Cerebellar cortex (tissue), 1 donor: ENCODE data around the gene ATXN7.

ENCODE experiments used
- DNase-seq: peaks from one replicate; pipeline ENCODE4 v3.0.0-alpha.2; 2015; ENCODE audit warnings: low spot score

Gene ATXN7

DNA sequence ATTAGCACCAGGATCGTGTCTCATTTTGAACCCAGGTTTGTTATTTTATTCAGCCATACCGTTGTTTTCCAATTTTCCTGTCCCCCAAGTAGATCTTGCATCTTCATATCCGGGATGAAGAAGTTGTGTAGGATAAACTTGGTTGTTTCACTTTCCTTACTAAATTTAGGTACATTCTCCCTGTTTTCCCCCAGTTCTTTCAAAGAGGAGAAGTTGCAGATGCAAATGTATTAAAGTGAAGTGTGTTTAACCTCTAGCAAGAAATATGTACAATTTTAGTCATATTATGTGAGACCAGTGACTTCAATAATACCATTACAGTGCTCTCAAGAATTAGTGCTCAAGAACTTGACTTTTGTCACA lies 1.3 kb downstream of the ATXN7 start:
- DNase-seq = no peak

DNA sequence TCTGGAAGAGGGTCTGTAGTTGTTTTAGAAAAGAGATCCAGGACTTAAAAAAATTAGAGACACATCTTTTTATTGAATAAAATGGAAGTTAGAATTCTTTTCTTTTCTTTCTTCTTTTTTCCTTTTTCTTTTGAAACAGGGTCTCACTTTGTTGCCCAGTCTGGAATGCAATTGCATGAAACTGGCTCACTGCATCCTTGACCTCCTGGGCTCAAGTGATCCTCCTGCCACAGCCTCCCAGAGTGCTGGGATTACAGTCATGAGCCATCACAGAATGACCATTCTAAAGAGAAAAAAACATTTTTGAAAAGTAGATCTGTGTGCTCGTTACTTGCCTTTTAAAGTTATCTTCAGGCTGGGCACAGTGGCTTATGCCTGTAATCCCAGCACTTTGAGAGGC lies 3.6 kb downstream of the ATXN7 start:
- no peak for DNase-seq

DNA sequence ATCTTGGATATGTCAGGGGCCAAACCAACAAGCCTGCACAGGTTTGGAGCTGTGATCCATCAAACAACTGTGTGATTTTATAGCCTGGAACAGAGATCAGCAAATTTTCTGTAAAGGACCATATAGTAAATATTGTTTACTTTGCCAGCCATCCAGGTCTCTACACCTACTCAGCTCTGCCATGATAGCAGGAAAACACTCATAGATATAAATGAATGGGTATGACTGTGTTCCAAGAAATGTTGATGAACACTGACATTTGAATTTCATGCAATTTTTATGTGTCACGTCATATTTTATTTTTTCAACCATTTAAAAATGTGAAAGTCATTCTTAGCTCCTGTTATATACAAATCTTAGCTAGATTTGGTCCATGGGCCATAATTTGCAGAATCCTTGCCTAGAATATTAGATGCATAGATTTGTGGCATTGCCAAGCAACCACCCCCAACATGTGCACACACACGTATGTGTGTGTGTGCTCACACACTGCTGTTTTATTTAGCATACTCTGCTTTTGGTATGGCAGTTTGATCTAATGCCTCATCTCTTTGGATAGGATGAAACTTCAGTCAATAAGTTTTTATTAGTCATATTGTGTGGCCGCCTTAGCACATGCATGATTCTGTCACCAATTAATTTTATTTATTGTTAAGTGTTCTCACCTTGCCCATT lies 6.4 kb downstream of the ATXN7 start:
- no peak for DNase-seq

DNA sequence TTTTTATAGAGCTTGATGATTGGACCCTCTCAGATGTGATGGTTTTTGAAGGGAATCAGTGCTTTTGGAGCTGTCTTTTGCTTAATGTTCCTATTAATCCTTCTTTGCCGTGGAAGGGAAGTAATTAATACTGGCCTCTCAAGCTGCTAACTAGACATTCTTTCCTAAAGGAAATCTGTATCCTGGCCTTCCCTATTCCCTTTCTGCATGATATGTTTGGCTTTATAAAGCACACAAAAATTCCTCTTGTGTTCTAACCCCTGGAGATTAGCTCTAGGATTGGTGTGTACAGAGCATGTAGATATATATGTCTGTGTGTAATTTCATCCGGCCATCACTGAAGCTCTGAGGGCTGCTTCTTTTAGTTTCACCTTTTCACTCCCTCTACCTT lies 6.9 kb downstream of the ATXN7 start:
- no peak for DNase-seq

DNA sequence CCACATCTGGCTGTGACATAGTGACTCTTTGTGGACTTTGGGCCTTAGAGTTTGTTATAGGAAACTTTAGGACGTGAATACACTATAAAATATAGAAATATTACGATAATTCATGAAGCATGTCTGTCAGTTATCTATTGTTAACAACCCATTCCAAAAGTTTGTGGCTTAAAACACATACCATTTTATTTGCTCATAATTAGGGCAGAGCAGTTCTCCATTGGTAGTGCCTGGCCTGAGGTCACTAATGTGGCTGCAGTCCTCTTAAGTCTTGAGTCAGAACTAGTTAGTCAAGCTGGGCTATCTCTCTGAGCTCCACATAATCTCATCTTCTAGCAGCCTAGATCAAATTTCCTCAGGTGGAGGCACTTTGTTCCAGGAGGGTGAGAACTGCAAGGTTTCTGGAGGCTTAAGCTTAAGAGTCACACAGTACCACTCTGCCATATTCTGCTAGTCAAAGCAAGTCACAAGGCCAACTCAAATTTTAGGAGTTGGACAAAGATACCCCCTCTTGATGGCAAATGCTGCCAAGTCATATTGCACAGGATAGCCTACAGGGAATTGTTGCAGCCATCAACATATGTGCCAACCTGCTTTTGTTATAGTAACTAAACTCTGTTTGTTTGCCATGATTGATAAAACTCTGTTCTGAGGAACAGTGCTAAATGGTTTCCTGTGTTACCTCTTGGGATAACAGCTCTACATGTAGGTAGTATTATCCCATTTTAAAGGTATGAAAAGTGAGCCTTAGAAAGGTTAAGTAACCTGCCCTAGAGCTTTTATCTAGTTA lies 8.7 kb downstream of the ATXN7 start:
- no peak for DNase-seq

DNA sequence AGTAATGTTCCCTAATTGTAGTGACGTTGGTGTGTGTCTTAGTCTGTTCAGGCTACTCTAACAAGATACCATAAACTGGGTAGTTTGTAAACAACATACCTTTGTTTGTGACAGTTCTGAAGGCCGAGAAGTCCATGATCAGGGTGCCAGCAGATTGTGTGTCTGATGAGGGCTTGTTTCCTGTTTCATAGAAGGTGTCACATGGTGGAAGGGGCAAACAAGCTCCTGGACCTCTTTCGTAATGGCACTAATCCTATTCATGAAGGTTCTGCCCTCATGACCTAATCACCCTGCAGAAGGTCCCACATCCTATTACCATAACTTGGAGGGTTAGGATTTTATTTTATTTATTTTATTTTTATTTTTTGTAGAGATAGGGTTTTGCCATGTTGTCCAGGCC lies 11.1 kb downstream of the ATXN7 start:
- DNase-seq = no peak

DNA sequence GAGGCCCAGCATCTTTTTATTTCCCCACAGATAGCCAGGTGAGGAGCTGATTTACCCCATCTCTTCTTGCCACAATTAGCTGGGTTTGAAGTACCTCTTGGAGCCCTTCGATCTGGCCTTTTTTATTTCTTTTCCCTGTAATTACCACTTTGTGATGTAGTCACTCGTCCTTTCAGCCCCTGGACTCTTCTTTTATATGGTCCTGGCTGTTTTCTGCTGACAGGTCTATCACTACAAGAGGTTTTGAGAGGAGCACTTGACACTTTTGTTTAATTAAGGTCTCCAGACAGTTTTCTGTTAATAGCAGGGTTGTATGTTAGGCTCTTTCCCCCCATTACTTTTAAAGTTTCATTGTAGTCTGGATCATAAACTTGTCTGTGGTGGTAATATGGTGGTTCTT lies 11.8 kb downstream of the ATXN7 start:
- DNase-seq = no peak

DNA sequence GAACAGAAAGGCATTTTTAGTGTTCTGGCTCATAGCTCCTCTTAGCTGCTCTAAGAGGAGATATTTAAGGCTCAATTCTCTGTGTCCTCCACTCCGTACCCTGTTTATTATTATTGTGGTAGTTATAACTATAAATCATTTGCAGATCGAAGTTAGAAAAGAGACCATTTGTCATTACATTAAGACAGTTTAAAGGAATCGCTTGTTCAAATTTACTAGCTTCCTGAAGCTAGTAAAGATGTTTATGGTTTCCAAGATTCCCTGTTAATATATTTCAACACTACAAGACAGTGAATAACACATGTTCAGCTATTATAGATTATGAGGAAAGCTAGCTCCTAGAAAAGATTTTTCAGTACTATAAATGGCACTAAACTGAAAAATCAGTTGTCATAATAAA lies 12.6 kb downstream of the ATXN7 start:
- DNase-seq = no peak

DNA sequence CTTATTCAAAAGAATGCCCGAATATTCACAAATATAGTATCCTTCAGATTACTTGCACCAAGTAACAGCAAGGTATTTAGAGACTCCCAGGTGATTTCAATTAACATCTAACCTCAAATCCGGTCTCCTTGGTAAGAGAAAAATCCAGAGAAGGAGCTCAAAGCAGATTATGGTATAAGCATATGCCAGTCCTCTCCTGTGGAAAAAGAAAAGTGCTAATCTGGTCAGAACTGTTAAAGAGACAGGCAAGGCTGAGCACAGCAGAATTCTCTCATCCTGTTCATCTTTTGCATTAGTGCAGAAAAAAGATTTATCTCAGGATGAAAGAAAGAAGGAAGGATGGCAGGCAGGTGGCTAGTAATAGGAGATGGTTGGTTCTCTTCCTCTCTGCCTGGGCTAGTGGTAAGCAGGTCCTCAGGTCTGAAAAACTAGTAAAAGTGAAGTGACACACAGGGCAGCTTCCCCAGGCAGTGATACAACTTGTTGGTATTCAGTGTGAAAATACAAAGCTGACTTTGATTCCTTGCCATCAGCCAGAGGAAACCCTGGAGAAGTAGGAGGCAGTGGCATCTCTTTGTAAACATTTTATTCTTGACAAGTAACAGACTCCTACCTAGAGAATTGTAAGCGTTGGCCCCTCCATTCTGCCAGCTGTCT lies 14.2 kb downstream of the ATXN7 start:
- DNase-seq = no peak

DNA sequence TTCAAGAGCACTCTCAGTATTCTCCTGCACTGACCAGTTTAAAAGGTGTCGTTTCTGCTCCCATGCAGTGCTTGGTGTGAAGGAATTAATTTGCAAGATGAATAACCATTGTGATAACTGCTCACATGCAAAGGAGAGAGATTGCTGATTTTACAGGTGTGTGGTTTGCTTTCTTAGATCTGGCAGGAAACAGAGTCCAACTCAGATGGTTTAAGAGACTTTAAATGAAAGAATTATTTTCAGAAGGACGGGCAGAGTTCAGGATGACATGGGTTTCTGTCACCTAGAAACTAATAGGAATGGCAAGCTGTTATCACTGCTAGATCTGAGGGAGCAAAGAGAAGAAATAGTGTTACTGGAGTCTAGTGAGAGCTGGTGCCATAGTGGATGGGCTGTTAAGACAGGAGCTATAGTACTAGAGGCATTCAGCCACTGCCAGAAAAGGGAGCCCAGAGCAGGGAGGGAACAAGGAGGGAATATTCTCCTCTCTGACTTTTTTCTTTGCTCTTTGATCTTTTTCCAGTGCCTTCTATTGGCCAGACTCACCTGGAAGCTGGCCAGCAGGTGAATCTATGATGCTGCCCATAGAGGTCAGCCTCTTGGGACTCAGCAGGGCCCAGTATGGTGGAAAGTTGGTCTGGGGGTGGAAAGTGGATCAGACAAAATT lies 14.9 kb downstream of the ATXN7 start:
- DNase-seq = no peak

DNA sequence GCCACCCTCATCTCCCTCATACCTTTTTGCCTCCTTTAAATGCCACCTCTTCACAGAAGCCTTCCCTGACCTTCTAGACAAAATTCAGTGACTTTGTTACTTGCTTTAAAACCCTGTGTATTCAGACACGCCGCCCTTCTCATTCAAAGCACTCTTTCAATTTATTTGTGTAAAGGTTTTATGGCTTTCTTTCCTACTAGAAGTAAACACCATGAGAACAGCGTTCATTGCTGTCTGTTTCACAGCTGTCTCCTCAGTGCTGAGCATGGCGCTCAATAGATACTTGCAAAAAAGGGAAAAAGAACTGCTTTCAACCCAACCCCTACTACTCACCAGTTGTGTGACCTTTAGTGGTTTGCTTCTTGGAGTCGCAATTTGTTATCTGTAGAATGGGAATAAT lies 17.0 kb downstream of the ATXN7 start:
- DNase-seq = no peak

DNA sequence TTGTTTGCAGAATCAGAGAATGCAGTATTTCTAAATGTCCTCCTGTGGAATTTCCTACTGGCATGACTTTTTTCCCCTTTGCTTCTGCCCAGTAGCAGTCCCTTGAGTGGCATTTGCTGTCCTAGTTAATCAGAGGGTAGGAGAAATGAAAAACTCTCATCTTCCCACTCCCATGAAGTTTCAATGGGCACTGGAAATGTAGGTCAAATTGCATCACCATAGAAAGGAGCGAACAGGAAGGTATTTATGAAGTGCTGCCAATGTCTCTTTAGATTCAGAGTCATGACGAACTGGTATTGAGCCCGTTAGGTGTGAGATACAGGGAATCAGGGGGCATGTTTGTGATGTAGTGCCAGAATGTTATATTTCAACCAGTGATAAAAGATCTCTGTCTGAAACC lies 23.2 kb downstream of the ATXN7 start:
- peak; percentile 53 for DNase-seq

DNA sequence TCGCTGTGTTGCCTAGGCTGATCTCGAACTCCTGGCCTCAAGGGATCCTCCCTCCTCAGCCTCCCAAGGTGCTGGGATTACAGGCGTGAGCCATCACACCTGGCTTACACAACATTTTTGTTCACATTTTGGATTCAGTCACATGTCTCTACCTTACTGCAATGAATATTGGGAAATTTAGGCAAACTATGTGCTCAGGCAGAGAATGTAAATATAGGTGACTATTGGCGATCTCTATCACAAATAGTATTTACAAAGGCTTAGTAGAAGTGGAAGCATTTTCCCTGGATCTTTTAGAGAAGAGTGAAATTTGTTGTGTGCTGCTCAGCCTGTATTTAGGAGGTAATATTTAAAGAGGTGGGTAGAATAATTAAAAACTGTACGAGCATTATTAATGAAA lies 27.9 kb downstream of the ATXN7 start:
- DNase-seq = no peak

DNA sequence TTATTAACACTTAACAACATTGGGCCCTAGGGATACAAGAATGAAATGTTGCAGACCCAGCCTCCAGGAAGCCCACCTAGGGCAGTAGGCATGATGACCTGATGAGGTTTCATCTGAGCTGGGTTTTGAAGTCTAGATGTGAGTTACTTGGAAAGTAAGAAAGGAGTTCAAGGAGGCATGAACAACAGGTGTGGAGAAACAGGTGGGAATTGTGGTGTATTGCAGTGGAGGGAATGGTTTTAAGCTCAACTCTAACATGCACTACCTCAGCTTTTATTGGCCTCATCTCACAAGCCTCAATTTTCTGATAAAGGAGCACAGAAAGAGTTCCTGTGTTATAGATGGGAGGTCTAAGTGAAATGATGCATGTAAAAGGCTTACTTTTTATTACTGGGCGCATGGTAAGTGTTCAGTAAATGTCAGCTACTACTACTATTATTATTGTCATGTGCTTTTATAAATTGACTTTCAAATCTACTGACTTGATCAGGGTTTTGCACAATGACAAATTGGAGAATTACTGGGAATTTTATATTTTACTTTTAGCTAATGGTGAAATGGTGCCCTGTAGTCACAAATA lies 29.2 kb downstream of the ATXN7 start:
- no peak for DNase-seq

DNA sequence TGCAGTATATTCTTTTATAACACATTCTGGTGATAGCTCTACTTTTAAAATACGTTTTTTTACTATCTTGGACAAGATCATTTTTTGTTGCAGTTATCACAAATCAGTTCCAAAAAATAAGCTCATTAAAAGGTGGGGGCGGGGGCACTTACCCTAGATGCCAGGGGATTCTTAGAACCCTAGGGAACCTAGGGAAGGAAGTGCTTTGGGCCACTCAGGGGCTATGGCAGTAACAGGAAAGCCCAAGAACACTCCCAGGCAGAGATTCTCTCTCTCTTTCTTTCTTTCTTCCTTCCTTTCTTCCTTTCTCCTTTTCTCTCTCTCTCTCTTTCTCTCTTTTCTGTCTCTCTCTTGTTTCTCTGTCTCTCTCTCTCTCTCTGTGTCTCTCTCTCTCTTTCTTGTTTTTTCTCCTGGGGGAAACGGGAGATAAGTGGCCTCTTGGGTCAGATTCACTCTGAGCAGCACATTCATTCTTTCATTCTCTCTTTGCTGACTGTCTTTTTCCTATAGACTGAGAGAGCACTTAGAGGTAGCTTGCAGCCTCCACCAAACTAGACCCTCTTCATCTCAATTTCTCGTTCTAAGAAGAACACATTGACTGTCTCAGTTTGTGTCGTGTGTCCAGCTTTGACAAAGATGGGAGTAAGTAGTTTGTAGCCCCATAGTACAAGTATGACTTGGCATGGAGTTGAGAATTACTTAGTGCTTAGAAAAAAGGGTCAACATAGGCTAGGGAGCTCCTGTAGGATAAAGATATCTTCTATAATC lies 31.9 kb downstream of the ATXN7 start:
- no peak for DNase-seq

DNA sequence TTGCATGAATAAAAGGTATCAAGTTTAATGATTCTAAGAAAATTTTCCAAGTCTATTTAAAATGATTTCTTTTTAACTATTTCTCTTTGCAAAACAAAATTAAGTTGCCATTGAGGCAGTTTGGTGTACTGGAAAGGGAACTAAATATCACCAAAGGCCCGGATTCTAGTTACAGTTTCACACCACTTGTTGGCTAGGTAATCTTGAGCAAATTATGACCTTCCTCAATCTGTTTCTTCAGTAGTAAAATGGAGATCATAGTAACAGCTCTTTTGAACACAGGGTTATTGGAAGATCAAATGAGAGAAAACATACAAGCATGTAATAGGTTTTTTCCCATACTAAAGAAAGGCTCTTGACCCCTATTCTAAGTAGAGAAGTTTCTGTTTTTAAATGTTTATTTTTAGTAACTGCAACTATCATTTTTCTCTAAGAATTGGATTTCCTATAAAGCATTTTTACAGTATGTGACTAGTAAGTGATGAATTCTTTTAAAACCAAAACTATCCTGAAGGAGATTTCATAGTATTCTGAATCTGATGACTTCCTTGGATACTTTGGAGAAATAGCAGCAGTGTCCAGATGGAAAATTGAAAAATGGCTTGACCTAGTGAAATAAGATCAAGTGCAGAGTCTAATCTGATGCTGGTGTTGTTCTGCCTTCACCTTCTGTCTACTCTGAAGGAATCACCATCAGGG lies 32.8 kb downstream of the ATXN7 start:
- no peak for DNase-seq

DNA sequence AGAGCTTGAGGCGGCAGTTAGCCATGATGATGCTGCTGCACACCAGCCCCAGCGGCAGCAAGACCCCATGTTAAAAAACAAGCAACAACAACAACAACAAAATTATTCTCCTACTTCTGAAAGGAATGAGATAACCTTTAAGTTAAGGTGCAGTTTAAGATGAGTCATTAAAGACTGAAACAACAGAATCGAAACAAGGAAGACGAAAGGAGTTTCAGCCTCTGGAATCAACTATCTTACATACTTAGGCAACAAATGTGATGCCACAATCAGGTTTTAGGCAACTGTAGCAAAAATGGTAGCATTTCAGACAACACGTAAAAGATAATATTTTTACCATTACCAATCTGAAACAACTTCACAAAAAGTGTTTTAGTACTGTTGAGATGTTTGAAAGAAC lies 36.3 kb downstream of the ATXN7 start:
- no peak for DNase-seq

DNA sequence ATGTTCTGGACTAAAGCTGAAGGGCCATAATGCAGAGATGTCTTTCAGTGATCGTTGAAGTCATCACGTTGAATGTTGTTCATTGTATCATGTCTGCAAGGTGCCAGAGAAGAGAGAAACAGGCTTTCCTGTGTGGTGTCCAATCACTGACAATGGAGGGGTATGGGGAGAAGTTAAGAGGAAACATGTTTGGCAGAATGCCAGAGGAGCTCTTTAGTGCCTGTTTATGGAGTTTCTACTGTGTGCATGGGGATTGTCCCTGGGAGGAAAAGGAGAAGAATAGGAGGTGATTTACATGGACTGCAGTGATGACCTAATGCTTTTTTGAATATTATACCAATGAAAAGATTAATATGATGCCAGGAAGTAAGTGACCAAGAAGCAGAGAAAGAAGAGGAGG lies 36.8 kb downstream of the ATXN7 start:
- DNase-seq = no peak

DNA sequence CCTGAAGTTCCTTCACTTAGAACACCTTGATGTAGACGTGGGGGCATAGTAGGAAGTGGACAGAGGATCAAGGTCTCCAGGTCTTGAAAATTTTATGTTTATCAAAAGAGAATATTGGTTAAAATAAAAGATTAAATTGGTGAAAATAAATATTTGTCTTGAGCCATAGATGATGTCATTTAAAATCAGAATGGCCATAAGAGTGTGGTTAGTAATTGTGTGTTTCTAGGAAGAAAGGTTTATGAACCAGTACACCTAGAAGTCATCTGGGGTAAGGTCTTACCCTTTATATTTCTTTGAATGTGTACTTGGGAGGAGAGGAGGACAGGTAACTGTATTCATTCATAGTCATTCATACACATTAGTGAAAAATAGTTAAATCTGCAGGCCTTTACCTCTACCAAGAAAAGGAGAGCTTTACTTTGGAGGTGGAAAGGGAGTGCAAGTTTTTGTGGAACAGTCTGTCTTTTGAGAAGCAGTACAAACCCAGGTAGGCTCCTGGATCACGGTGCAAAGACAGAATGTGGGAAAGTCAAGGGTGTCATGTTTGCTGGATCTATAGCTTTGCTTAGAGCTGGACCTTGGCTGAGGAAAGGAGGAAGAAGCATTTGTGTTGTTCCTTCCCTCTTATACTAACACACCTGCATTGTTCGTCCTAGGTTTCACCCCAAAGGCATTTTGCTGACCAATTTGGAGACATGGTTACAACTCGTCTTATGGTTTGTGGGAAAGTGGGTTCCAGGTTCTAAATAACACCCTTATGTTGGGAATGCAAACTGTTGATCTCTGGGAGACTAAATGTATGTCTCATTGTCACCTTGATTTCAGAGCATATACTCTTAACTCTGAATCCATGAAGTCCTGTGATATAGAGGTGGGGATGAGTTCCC lies 42.3 kb downstream of the ATXN7 start:
- DNase-seq = no peak

DNA sequence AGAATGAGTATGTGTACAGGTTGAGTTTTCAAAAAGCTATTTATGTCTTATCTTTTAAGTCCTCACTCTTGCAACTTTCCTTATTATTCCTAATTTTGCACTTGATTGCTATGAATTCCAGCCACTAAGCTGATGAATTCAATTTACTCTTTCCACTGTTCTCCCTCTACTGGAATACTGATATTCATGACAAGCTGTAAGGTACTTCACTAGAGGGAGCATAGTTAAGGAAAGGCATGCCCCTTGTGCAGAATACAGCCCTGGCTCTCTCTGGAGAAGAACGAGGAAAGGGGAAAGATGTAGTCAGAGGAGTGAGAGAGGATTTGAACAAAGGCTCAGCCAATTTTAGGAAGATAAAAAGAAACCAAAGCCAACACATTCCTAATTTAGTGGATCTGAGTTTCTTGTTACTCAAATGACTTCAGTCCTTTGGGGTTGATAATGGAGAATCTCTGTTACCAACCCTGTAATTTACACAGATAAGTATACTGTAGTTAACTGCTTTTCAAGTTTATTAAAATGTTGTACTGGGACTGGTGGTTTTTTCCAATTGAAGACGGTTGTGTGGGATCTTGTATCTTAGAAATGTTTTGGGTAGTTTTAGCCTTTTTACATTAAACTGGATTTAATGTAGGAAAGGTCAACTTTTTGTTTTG lies 44.5 kb downstream of the ATXN7 start:
- no peak for DNase-seq
